NCI-H526 treated with DMSO at 0.1 percent for 48 hours (cell line): Measurements from ENCODE around the gene SOX8.

ENCODE experiments used
- DNase-seq: peaks from one replicate; lab custom pipeline; 2025; lab: John Stamatoyannopoulos, UW

SOX8 gene

DNA sequence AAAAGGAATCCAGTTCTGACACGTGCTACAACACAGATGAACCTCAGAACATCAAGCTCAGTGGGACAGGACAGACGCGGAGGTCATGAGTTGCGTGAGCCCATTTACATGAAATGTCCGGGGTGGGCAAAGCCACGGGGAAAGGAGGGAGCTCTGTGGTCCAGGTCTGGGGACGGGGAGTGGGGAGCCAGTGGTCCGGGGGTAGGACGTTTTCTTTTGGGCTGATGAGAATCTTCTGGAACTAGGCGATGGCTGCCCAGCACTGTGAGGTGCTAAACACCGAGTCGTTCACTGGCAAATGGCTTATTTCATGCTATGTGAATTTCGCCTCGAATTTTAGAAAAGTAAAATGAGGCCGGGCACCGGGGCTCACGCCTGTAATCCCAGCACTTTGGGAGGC is 8.2 kb upstream of the SOX8 start:
- no peak for DNase-seq

DNA sequence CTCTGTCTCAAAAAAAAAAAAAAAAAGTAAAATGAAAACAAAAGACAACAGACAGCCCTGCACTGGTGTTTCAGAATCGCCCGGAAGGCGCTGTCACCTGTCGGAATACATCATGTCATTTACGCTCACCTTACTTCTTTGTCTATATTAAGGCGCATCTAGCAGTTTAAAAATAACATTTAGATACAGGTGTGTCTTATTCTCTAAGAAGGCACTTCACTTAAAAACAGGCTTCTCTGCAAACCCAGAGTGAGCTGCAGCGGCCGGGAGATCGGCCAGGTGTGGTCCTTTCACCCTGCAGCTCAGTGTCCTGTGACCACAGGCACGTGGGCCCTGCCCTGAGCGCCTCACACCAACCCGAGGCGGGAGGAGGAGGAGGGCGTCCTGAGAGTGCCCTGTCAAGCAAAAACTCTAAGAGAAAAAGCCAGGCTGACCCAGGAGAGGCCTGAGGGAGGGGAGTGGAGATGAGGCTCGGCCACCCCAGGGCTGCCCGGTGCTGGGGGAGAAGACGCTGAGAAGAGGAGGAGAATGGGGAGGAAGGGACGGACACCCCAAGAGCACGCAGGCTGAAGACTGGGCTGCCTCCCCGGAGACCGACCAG is 7.5 kb upstream of the SOX8 start:
- DNase-seq, result no peak

DNA sequence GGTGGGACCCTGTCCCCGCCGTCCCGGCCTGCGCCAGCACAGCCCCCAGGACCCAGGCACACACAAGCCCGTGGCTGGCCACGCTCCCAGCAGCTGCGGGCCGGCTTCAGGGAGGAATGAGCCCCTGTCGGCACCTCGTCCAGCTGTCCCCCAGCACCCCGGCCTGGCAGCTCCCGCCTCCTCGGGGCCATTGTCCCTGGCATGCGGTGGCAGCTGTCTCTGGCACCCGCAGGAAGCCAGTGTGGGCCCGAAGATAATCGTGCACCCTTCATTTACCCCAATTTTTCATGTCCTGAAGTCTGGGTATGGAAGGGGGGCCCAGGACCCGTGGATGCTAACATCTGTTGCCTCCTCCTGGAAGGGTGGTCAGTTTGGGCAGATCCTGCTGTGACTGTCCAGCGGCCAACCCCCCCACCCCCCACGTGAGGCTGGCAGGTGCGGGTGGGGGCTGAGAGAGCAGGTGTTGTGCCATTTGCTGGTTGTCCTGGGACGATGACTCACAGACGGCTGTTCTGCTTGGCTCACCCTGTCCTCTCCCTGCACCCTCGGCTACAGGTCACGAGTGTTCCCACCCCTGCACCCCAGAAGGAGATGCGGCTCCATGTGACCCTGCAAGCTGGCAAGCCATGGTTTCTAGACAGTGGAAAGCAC is 6.8 kb upstream of the SOX8 start:
- no peak for DNase-seq

DNA sequence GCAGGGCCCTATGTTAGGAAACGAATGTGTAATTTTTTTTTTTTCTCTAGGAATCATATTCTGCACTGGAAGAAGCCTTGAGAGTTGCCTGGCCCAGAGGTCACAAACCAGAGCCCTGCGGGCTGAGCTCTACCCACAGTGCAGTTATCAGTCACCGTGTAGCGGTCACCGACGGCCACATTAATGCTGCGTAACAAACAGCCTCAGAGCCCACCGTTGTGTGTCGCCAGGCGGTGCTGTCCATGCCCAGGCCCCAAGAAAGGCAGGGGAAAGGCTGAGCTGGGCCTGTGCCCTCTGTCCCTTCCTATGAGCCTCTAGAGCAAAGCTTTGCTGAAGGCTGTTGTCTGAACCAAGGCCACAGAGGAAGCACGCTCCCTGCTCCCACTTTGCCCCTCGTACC is 6.3 kb upstream of the SOX8 start:
- DNase-seq, result no peak

DNA sequence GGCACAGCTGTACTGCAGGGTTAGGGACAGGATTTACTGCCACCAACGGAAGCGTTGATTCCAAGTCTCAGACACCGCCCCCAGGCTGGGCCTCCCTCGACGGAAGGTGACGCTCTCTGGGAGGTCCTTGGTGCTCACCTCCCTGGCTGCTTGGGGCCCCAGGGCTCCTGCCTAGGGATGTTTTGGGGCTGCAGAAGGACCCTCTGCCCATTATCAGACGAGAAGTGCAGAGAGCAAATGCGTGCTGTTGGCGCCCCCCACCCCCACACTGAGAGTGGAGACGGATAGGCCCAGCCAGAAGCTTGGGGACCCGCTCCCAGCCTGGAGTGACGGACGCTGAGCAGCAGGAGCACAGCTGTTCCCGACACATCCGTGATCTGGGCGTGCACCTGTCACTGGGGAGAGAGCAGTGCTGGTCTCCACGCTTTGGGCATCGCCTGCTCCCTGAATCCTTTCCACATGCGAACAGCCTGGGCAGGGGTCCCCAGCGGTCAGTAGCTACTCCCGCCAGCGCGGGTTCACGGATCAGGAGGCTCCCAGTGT is 5.1 kb upstream of the SOX8 start:
- DNase-seq, result no peak

DNA sequence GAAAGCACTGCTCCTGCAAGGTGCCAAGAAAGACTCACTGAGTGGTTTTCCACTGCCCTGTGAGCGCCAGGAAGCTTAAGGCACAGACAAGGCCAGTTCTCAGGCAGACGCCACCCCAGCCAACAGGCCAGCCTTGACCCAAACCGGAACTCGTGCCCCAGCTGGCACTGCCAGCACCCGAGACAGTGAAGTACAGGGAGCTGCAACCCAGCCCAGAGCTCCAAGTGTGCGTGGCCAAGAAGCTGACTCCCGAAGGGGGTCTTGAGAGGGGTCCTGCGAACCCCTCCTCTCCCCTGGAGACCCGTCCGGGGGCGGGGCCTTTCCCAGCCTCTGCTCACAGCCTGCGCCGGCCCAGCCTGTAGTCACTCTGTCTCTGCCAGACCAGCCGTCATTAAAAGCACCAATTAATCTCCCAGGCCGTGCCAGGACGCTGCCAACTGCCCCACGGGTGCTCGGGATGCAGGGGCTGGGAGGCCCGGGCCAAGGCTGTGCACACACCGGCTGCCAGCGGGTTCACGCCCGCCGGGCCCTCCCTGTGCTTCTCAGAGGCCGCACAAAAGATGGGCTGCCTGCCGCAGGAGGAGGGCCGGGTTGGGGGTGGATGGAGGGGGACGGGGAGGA is 4.4 kb upstream of the SOX8 start:
- DNase-seq, result no peak

DNA sequence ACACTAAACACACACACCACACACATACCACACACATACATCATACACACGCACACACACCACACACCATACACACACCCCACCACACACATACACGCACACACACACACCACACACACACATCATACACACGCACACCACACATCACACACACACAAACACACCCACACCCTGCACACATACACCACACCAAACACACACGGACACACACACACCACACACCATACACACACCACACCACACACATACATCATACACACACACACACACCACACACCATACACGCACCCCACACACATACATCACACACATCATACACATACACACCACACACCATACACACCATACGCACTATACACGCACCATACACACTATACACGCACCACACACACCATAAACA is 3.7 kb upstream of the SOX8 start:
- no peak for DNase-seq

DNA sequence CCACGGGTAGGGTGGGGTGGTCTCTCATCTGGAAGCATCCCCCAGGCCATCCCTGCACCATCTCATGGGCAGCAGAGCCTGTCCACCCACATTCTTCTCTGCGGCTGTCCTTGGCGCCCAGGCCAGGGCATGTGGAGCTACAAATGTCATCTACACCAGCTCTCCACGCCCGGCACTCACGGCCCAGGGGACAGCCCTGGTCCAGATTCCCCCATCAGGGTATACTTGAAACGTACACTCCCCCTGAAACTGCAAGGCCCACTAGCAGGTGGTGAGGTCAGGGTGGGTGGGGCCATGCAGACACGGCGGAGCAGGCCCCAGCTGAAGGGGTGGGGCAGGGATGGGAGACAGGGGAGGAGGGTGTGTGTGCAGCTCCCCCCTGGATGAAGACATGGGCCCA is 3.2 kb upstream of the SOX8 start:
- no peak for DNase-seq

DNA sequence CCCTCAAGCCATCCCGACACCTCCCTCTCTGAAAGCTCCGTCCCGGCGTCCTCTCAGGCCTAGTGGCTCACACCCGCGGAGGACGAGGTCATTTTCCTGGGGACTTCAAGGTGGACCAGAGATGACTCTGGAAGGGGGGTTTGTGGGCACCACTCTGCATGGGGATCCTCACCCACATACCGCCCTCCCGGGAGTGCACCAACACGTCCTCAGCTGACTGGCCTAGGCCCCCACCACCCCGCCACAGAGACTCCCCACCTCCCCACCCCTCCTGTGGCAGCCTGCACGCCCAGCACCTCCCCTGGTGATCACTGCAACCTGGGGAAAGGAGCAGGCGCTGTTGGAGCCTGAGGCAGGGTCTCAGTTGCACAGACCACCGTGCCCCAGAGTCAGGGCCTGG is 2.4 kb upstream of the SOX8 start:
- no peak for DNase-seq

DNA sequence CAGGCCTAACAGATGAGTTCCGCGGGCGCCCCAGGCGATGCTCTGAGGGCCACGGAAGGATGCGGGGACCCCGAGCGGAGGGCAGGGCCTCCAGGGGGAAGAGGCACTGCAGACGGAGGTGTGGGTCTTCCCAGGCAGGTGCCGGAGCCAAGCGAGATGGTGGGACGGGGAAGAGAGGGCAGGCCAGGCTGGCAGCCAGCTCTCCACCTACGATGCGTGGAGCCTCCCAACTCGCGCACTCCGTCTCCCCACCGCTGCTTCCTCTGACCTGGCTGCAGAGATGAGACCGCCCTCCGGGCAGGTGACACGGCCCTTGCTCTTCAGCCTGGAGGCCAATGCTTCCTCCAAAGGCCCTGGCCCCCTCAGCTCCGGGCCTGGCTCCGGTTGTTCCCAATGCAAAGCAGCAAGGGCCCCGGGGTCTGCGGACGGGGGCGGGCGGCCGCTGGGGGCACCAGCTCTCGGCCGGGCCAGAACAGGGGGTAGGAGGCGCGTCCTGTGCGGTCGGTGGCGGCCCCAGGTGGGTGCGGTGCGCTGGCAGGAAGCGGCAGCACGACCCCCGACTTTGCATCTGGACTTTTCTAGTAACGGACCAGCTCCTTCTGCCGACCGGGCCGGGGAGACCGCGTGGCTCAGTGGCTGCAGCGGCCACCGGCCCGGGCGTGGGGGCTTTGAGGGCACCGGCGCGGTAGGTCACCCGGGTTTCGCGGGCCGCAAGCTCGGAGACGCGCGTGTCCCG is 1.5 kb upstream of the SOX8 start:
- DNase-seq, result no peak

DNA sequence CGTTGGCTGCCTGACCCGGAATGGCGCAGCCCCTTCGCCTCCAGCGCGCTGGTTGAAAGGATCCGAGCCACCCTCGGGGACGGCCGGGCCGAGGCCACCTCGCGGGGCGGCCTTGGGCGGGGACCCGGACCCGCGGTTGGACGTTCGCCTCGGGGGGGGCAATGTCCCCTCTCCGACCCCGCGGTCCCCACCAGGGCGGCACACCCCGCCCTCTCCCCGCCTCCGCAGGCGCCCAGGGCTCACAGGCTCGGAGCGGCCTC is 1.0 kb upstream of the SOX8 start:
- no peak for DNase-seq

DNA sequence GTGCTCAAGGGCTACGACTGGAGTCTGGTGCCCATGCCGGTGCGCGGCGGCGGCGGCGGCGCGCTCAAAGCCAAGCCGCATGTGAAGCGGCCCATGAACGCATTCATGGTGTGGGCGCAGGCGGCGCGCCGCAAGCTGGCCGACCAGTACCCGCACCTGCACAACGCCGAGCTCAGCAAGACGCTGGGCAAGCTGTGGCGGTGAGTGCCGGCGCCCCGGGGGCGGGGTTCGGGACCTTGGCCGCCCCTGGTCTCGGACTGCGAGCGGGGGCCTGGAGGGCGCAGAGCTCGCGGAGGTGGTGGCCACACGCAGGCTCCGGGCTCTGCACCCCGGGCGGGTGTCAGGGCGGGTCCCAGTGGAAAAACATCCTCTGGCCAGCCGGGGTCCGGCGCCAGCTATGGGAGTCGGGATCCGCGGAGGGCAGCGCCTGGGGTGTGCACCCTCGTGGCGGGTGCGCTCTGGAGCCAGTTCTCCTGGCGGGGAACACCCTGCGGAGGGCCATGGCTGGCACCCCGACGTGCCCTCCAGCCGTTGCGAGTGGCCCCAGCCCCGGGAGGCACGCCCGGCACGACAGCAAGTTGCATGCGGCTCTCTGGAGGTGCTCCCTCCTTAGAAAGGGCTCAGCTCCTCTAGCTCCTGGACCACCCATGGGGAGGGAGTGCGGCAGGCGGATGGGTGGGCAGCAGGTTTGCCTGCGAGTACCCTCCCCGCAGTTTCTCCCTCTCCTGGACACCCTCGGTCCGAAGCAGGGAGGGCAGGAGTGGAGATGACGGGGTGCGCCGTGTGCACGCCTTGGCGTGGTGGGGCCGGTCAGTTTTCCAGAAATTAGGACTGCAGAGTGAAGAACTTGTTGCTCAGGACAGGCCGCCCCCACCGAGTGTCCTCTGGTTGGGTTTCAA is 824 bp downstream of the SOX8 start:
- DNase-seq, result no peak

DNA sequence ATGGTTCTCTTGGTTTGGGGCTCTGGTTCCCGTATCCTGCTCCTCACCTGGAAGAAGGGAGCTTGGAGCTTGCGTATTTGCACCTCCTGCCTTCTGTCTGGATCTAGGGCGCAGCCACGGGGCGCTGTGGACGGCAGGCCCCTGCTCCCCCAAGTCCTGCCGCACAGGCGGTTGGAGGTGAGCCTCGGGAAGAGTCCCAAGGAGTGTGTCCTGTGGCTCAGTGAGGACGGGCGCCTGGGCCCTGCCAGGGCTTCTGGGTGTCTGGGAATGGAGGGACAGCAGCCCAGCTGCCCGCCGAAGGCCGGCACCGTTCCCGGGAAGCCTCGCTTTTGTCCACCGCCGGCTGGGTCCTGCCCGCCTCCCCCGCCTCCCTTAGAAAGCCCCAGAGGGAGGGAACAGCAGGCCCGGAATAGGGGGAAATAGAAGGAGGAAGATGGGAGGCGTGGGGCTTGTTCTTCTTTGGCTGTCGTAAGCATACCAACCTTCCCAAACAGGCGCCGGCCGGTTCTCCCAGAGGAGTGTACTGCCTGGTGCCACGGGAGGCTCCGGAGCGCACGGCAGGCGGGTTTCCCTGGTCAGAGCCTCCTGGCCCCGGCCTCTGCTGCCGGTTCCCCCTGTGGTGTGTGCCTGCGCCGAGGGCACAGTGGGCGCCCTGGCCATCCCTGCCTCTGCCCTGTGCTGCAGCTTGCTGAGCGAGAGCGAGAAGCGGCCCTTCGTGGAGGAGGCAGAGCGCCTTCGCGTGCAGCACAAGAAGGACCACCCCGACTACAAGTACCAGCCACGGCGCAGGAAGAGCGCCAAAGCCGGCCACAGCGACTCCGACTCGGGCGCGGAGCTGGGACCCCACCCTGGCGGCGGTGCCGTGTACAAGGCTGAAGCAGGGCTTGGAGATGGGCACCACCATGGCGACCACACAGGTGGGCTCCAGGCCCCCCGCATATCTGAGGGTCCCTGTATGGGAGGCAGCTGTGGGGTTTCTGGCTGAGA is 1.8 kb downstream of the SOX8 start:
- DNase-seq, result no peak

DNA sequence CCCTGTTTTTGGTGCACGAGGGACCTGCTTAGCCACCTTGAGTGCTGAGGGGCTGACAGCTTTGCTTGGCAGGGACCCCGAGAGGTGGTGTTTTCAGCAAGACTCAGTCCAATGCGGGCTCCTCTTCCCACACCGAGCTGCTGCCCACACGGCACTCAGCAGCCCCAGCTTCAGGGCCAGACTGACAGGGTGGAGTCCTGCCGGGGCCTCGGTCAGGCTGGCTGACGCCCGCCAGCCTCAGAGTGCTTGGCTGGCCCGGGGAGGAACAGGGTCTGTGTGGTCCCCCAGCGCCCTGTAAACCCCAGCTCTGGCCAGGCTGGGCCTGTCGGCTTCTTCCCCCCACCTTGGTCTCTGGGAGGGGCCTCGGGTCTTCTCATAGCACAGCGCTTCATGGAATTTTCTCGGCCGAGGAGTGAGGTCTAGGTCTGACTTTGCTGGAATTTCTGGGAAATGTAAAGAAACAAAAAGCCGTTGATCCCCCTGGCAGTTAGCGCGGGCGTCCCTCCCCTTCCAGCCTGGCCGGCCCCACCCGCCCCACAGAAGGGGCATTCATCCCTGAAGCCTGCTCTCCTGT is 2.6 kb downstream of the SOX8 start:
- no peak for DNase-seq

DNA sequence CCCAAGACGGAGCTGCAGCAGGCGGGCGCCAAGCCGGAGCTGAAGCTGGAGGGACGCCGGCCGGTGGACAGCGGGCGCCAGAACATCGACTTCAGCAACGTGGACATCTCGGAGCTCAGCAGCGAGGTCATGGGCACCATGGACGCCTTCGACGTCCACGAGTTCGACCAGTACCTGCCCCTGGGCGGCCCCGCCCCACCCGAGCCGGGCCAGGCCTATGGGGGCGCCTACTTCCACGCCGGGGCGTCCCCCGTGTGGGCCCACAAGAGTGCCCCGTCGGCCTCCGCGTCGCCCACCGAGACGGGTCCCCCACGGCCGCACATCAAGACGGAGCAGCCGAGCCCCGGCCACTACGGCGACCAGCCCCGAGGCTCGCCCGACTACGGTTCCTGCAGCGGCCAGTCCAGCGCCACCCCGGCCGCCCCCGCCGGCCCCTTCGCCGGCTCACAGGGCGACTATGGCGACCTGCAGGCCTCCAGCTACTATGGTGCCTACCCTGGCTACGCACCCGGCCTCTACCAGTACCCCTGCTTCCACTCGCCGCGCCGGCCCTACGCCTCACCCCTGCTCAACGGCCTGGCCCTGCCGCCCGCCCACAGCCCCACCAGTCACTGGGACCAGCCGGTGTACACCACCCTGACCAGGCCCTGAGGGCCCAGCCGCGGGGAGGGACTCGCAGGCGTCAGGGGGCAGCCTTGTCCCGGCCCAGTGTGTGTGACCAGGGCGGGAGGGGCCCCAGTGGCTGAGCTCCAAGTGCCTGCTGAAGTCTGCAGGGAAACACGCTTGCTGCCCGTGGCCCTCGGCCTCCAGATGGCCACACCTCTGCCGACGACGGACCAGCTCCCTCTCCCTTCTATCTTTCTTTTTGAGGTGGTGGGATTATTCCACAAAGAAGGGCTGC is 3.4 kb downstream of the SOX8 start:
- DNase-seq, result no peak

DNA sequence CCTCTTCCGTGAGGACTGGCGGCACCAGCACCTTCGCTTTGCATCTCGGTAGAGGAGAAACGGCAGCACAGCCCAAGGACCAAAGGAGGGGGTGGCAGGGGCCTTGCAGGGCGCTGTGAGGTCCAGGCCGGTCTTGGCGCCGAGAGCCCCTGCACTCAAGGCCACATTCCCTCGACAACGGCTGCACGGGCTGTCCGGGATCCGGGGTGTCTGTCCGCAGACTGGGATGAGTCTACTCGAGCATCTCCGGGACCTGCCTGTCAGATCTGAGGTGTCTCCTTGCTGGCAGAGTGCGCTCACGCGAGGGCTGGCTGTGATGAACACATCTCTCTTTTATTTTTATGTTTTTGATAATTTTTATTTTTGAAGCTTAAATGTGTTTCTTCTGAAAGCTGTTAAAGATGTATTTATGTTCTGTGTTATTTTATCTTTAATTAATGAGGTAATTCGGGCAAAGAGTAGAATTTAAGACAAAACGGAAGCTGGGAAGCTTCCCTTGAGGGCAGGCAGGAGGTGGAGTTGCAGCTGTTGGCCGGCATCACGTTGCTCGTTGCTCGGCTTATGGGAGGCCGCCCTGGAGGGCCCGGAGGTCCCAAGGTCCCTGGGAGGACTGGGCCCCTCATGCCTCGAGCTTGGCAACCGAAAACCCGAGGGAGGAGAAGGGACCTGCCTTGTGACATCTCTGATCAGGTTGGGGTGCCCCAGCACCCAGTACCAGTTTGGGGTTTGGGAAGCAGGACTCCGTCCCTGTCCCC is 4.3 kb downstream of the SOX8 start:
- no peak for DNase-seq

DNA sequence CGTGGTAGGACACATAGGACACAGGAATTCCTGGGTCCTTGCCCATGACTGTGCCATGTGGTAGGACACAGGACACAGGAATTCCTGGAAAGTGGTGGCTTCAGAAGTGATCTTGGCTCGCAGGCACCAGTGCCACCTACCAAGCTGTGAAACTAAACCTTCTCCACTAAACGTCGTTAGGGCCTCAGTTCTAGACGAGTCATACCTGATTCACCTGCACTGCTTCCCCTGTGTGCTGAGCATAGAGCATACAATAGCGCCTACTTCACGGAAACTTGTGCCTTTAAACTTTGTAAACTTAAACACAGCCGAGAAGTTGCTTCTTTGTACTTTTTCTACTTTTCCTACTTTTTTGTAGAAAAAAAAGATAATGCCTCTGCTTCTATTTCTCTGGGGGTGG is 4.8 kb downstream of the SOX8 start:
- DNase-seq, result no peak

DNA sequence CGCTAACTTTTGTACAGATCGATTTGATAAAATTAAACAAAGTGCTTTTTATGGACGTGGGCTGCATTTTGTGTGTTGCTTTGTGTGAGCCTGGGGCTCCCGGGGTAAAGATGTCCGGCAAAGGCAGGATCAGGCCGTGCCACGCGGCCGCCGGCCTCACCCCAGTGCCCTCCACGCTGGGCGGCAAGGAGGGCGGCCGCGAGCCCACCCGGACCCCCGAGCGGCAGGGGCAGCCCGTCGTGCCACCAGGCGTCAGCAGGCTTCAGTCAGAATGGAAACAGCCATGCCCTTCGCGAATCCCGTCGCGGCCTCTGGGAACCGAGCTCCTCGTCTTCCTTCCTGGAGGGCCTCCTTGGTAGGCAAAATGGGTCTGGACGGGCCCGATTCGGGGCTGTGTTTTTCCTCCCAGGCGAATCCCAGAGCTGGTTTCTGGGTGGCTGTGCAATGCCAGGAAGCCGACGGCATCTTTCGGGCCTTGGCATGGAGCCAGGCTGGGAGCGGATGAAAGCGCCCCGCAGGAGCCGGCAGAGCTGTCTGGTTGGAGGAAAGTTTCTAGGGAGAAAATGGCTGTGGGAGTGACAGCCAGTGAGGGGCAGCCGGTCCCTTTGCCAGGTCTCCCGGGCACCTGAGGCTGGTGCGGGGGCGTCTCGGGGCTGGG is 5.5 kb downstream of the SOX8 start:
- DNase-seq, result no peak
